SKM-1 treated with dmso at 0.1 percent for 144 hours (cell line): Measurements from ENCODE around the gene PRKCA.
A peak's percentile ranks its signal among the peaks of the same experiment; 100 is the strongest.
"Not testable (repeated sequence)": the region's sequence is repeated elsewhere in the genome, so short reads cannot be mapped to it uniquely, and the experiment has no call there.

Experiments used
- DNase-seq: peaks from one replicate; lab custom pipeline; 2025; ENCODE audit not compliant: unreplicated experiment; lab: John Stamatoyannopoulos, UW

The PRKCA gene

GRCh38 chr17:66301864-66302741, at the start of gene PRKCA:
PRKCA (plus strand) TSS chr17:66302613.
- peak; percentile 74 for DNase-seq

- DNase-seq = not testable (repeated sequence)
Observed at GRCh38 chr17:66253458-66253857, 49.0 kb upstream of the PRKCA start.

GRCh38 chr17:66255112-66255511, 47.3 kb upstream of the PRKCA start:
- peak; percentile 33 for DNase-seq

- no peak for DNase-seq
Observed at GRCh38 chr17:66255527-66255971, 46.9 kb upstream of the PRKCA start.

GRCh38 chr17:66260275-66260674, 42.1 kb upstream of the PRKCA start:
- DNase-seq = no peak

- no peak for DNase-seq
Observed at GRCh38 chr17:66260688-66261087, 41.7 kb upstream of the PRKCA start.

GRCh38 chr17:66262767-66263166, 39.6 kb upstream of the PRKCA start:
- no peak for DNase-seq

- DNase-seq = no peak
Observed at GRCh38 chr17:66264696-66265095, 37.7 kb upstream of the PRKCA start.

- no peak for DNase-seq
Observed at GRCh38 chr17:66268247-66268927, 34.0 kb upstream of the PRKCA start.

GRCh38 chr17:66270106-66270505, 32.3 kb upstream of the PRKCA start:
- no peak for DNase-seq

GRCh38 chr17:66271512-66271911, 30.9 kb upstream of the PRKCA start:
- no peak for DNase-seq

GRCh38 chr17:66272811-66273585, 29.4 kb upstream of the PRKCA start:
- DNase-seq = no peak

- no peak for DNase-seq
Observed at GRCh38 chr17:66273586-66273848, 28.9 kb upstream of the PRKCA start.

GRCh38 chr17:66275651-66276050, 26.8 kb upstream of the PRKCA start:
- no peak for DNase-seq

- no peak for DNase-seq
Observed at GRCh38 chr17:66276328-66276937, 26.0 kb upstream of the PRKCA start.

GRCh38 chr17:66277191-66277590, 25.2 kb upstream of the PRKCA start:
- DNase-seq = no peak

- DNase-seq = no peak
Observed at GRCh38 chr17:66281661-66282369, 20.6 kb upstream of the PRKCA start.

- no peak for DNase-seq
Observed at GRCh38 chr17:66283296-66283934, 19.0 kb upstream of the PRKCA start.

- DNase-seq = no peak
Observed at GRCh38 chr17:66283971-66284370, 18.4 kb upstream of the PRKCA start.

- DNase-seq = no peak
Observed at GRCh38 chr17:66285149-66285548, 17.3 kb upstream of the PRKCA start.
